H9 (cell line): Measurements from ENCODE around the gene SYTL1. TPM values are rescaled to one million over a fixed set of nuclear protein-coding genes. Genes with fewer than 3 reads are reported as not detected.

Source experiments
- DNase-seq: peaks from one replicate; pipeline ENCODE4 v3.0.0-alpha.2; 2017
- H2AFZ ChIP-seq: one replicate; pipeline ENCODE4 v1.6.1; 2013; ENCODE audit warnings: mild to moderate bottlenecking, low read length, control low read depth, moderate library complexity
- H2AK5ac ChIP-seq: 2 replicates; pipeline ENCODE4 v1.6.1; 2013; ENCODE audit warnings: low read length, control low read depth, mixed read lengths; ENCODE audit not compliant: insufficient read length
- H2BK120ac ChIP-seq: one replicate; pipeline ENCODE4 v1.6.1; 2013; ENCODE audit warnings: low read depth, mild to moderate bottlenecking, low read length, control low read depth, inconsistent platforms; ENCODE audit not compliant: poor library complexity, severe bottlenecking
- H2BK12ac ChIP-seq: 2 replicates; pipeline ENCODE4 v1.6.1; 2013; ENCODE audit warnings: low read length, control low read depth, mixed read lengths, low read depth; ENCODE audit not compliant: insufficient read length
- H2BK15ac ChIP-seq: 2 replicates; pipeline ENCODE4 v1.6.1; 2013; ENCODE audit warnings: low read depth, low read length, control low read depth
- H2BK20ac ChIP-seq: one replicate; pipeline ENCODE4 v1.6.1; 2013; ENCODE audit warnings: low read depth, mild to moderate bottlenecking, low read length, control low read depth, inconsistent platforms; ENCODE audit not compliant: poor library complexity, severe bottlenecking
- H2BK5ac ChIP-seq: 2 replicates; pipeline ENCODE4 v1.6.1; 2013; ENCODE audit warnings: low read length, control low read depth, mixed read lengths; ENCODE audit not compliant: insufficient read length
- H3K14ac ChIP-seq: 2 replicates; pipeline ENCODE4 v1.6.1; 2013; ENCODE audit warnings: low read length, control low read depth; ENCODE audit not compliant: insufficient read depth
- H3K18ac ChIP-seq: 2 replicates; pipeline ENCODE4 v1.6.1; 2013; ENCODE audit warnings: low read depth, mild to moderate bottlenecking, mixed read lengths, low read length, control low read depth; ENCODE audit not compliant: insufficient read length
- H3K23ac ChIP-seq: 2 replicates; pipeline ENCODE4 v1.6.1; 2013; ENCODE audit warnings: low read length, control low read depth, mixed read lengths, low read depth; ENCODE audit not compliant: insufficient read length
- H3K23me2 ChIP-seq: 2 replicates; pipeline ENCODE4 v1.6.1; 2013; ENCODE audit warnings: low read depth, mild to moderate bottlenecking, mixed read lengths, low read length, control low read depth; ENCODE audit not compliant: insufficient read length, poor library complexity, severe bottlenecking
- H3K27ac ChIP-seq: 2 replicates; pipeline ENCODE4 v1.5.1; 2013; ENCODE audit warnings: low read length, control low read depth, mixed read lengths, low read depth; ENCODE audit not compliant: insufficient read length
- H3K27me3 ChIP-seq: 2 replicates; pipeline ENCODE4 v1.6.1; 2013; ENCODE audit warnings: low read length, control low read depth, inconsistent platforms; ENCODE audit not compliant: insufficient read depth
- H3K4ac ChIP-seq: 2 replicates; pipeline ENCODE4 v1.6.1; 2013; ENCODE audit warnings: low read depth, mild to moderate bottlenecking, control low read depth, inconsistent platforms, low read length, moderate library complexity
- H3K4me1 ChIP-seq: 2 replicates; pipeline ENCODE4 v1.6.1; 2013; ENCODE audit warnings: low read length, control low read depth, inconsistent platforms; ENCODE audit not compliant: insufficient read depth
- H3K4me2 ChIP-seq: 2 replicates; pipeline ENCODE4 v1.6.1; 2013; ENCODE audit warnings: low read length, control low read depth, mixed read lengths; ENCODE audit not compliant: insufficient read length, insufficient read depth
- H3K56ac ChIP-seq: 2 replicates; pipeline ENCODE4 v1.6.1; 2013; ENCODE audit warnings: low read depth, mild to moderate bottlenecking, mixed read lengths, low read length, control low read depth; ENCODE audit not compliant: insufficient read length
- H3K79me1 ChIP-seq: 2 replicates; pipeline ENCODE4 v1.6.1; 2013; ENCODE audit warnings: low read depth, mild to moderate bottlenecking, moderate library complexity, low read length, control low read depth, inconsistent platforms; ENCODE audit not compliant: insufficient read depth, poor library complexity, severe bottlenecking
- H3K79me2 ChIP-seq: 2 replicates; pipeline ENCODE4 v1.6.1; 2013; ENCODE audit warnings: low read length, control low read depth, inconsistent platforms; ENCODE audit not compliant: insufficient read depth
- H3K9ac ChIP-seq: 2 replicates; pipeline ENCODE4 v1.6.1; 2013; ENCODE audit warnings: low read length, control low read depth, mixed read lengths; ENCODE audit not compliant: insufficient read length; ENCODE audit errors: extremely low read depth
- H3K9me3 ChIP-seq: one replicate; pipeline ENCODE4 v1.6.1; 2013; ENCODE audit warnings: low read depth, low read length, inconsistent platforms; ENCODE audit not compliant: control insufficient read depth
- H3T11ph ChIP-seq: one replicate; pipeline ENCODE4 v1.6.1; 2013; ENCODE audit warnings: mild to moderate bottlenecking, low read length, control low read depth, inconsistent platforms
- H4K20me1 ChIP-seq: one replicate; pipeline ENCODE4 v1.6.1; 2013; ENCODE audit not compliant: control insufficient read depth, insufficient read length, insufficient read depth
- H4K5ac ChIP-seq: 2 replicates; pipeline ENCODE4 v1.6.1; 2013; ENCODE audit warnings: low read depth, mild to moderate bottlenecking, mixed read lengths, low read length, control low read depth; ENCODE audit not compliant: insufficient read length
- H4K8ac ChIP-seq: replicated peaks from 2 replicates; pipeline ENCODE4 v1.6.1; 2013; ENCODE audit warnings: low read length, control low read depth, mixed read lengths, low read depth; ENCODE audit not compliant: insufficient read length
- H4K91ac ChIP-seq: 2 replicates; pipeline ENCODE4 v1.6.1; 2013; ENCODE audit warnings: low read depth, mild to moderate bottlenecking, moderate library complexity, mixed read lengths, low read length, control low read depth; ENCODE audit not compliant: insufficient read length
- H3K27ac Mint-ChIP-seq, 3 experiments: 2 replicates in 2 of 3; 3 replicates in 1 of 3; pipeline ENCODE4 v1.8.0; 2020 to 2021; ENCODE audit warnings: mixed read lengths in 3 of 3, mild to moderate bottlenecking in 1 of 3, moderate library complexity in 1 of 3
- H3K27me3 Mint-ChIP-seq: 2 replicates; pipeline ENCODE4 v1.8.0; 2021; ENCODE audit warnings: low read depth, mild to moderate bottlenecking, moderate library complexity, mixed read lengths
- H3K36me3 Mint-ChIP-seq, 3 experiments: 2 replicates in 2 of 3; 3 replicates in 1 of 3; pipeline ENCODE4 v1.8.0; 2020 to 2021; ENCODE audit warnings: low read depth in 3 of 3, mixed read lengths in 3 of 3; ENCODE audit not compliant: insufficient read depth in 1 of 3
- H3K4me1 Mint-ChIP-seq, 2 experiments: 2 replicates each; pipeline ENCODE4 v1.8.0; 2020; ENCODE audit warnings: mixed read lengths in 2 of 2
- H3K4me3 Mint-ChIP-seq, 2 experiments: 2 replicates in 1 of 2; 3 replicates in 1 of 2; pipeline ENCODE4 v1.8.0; 2020 to 2021; ENCODE audit warnings: mild to moderate bottlenecking in 2 of 2, mixed read lengths in 2 of 2, moderate library complexity in 1 of 2
- H3K9me3 Mint-ChIP-seq, 2 experiments: 2 replicates in 1 of 2; 3 replicates in 1 of 2; pipeline ENCODE4 v1.8.0; 2020; ENCODE audit warnings: mild to moderate bottlenecking in 2 of 2, mixed read lengths in 2 of 2, moderate library complexity in 1 of 2
- CTCF ChIP-seq: fragments of 200-600 bp; sonication (generic); conservative IDR thresholded peaks from 3 replicates; pipeline ENCODE4 v1.8.0; 2021; ENCODE audit warnings: antibody characterized with exemption, mild to moderate bottlenecking
- WGBS: extraction: QIAGEN DNeasy Blood & Tissue Kit; methylation state at CpG from one replicate; pipeline ENCODE4 v1.1.7; 2013; ENCODE audit warnings: missing lambda C conversion rate, low lambda C conversion rate, mixed read lengths; ENCODE audit not compliant: insufficient read length; ENCODE audit errors: extremely low coverage; 5-methylcytosine and 5-hydroxymethylcytosine counted together
- total RNA-seq: library from RNA; stranded (reverse); gene quantifications from 2 replicates; pipeline ENCODE4 v1.2.1, GENCODE V29; 2021

The SYTL1 gene
- total RNA-seq, 1 experiment from 2014 or later: 12.0 TPM

GRCh38 chr1:27348861-27349783 lies 7.3 kb downstream of the SYTL1 start:
- H3K79me1 ChIP-seq: no peaks in the 10 kb centered on the region
- no peak overlapping the region for H2AK5ac ChIP-seq
- peak overlapping the region; percentile 4; the same call in 1 of the 2 replicates for H3K14ac ChIP-seq
- no peak overlapping the region for H3K4ac ChIP-seq
- H3K18ac ChIP-seq: no peak overlapping the region
- H3K23me2 ChIP-seq: peaks cover 21% of the 10 kb centered on the region
- no peak overlapping the region for H3K9ac ChIP-seq
- Mint-ChIP-seq H3K27ac (no peak overlapping the region), H3K36me3 (peaks cover 5 to 18% (median 12%) of the 10 kb centered on the region in 3 experiments; a peak in 5 of 7 replicates), H3K4me1 (peaks cover 14 to 20% of the 10 kb centered on the region in 2 experiments), H3K9me3 (no peaks in the 10 kb centered on the region), H3K4me3 (peak overlapping the region; percentile 70 to 79), H3K27me3 (peaks cover 21% of the 10 kb centered on the region)
- H4K5ac ChIP-seq: no peak overlapping the region
- H3K56ac ChIP-seq: no peak overlapping the region
- H2BK5ac ChIP-seq: no peak overlapping the region
- TF ChIP-seq CTCF: no peak
- peak; percentile 86 for DNase-seq
- no peaks in the 10 kb centered on the region for H3K9me3 ChIP-seq
- no peak overlapping the region for H3K23ac ChIP-seq
- H4K91ac ChIP-seq: no peak overlapping the region
- no peak overlapping the region for H2BK12ac ChIP-seq
- H3T11ph ChIP-seq: no peak overlapping the region
- no peak overlapping the region for H2AFZ ChIP-seq
- H4K20me1 ChIP-seq: peaks cover 4% of the 10 kb centered on the region
- H3K27ac ChIP-seq: no peak overlapping the region
- H3K79me2 ChIP-seq: no peaks in the 10 kb centered on the region; the same call in 1 of the 2 replicates
- no peak overlapping the region for H2BK120ac ChIP-seq
- H4K8ac ChIP-seq: no peak overlapping the region
- H2BK20ac ChIP-seq: no peak overlapping the region
- peak overlapping the region; percentile 71 for H3K4me2 ChIP-seq
- H3K4me1 ChIP-seq: no peaks in the 10 kb centered on the region
- WGBS: no CpG with 5 or more reads among the region's 51 CpGs
- no peaks in the 10 kb centered on the region for H3K27me3 ChIP-seq
- H2BK15ac ChIP-seq: no peak overlapping the region
